Activated T-helper 2 cell treated with anti-CD3 and anti-CD28 coated beads, Interferon-gamma antibody, Interleukin-2, Interleukin-4, amounts not matched to agents 10 μg/mL and 5 μg/mL and 100 μg/mL, durations not matched to agents 14 hours and 24 hours and 36 hours (primary cell): ENCODE measurements around the gene SPECC1. TPM values are rescaled to one million over a fixed set of nuclear protein-coding genes. Genes with fewer than 3 reads are reported as not detected.
"Not testable (repeated sequence)": the region's sequence is repeated elsewhere in the genome, so short reads cannot be mapped to it uniquely, and the experiment has no call there.

ENCODE experiments used
- DNase-seq: peaks from one replicate; pipeline ENCODE4 v3.0.0; 2021; ENCODE audit warnings: low spot score
- H3K27ac Mint-ChIP-seq: one replicate; pipeline ENCODE4 v1.8.0; 2021; ENCODE audit warnings: mixed read lengths
- H3K27me3 Mint-ChIP-seq: one replicate; pipeline ENCODE4 v1.8.0; 2021; ENCODE audit warnings: low read depth, mixed read lengths
- H3K36me3 Mint-ChIP-seq: one replicate; pipeline ENCODE4 v1.8.0; 2021; ENCODE audit warnings: low read depth, mixed read lengths
- H3K4me1 Mint-ChIP-seq: one replicate; pipeline ENCODE4 v1.8.0; 2021; ENCODE audit warnings: low read depth, mixed read lengths
- H3K4me3 Mint-ChIP-seq: one replicate; pipeline ENCODE4 v1.8.0; 2021; ENCODE audit warnings: low read depth, mild to moderate bottlenecking, moderate library complexity, mixed read lengths
- H3K9me3 Mint-ChIP-seq: one replicate; pipeline ENCODE4 v1.8.0; 2021; ENCODE audit warnings: mixed read lengths
- intact Hi-C: fragments of 100-400 bp; cut with micrococcal nuclease; formaldehyde crosslinking; loops from one replicate; pipeline ENCODE4 v1.15.1; 2023
- total RNA-seq: library from RNA; stranded (reverse); gene quantifications from 2 replicates; pipeline ENCODE4 v1.2.3, GENCODE V29; 2022

Gene SPECC1
- total RNA-seq, 1 donor from 2014 or later = 6.8 TPM

DNA sequence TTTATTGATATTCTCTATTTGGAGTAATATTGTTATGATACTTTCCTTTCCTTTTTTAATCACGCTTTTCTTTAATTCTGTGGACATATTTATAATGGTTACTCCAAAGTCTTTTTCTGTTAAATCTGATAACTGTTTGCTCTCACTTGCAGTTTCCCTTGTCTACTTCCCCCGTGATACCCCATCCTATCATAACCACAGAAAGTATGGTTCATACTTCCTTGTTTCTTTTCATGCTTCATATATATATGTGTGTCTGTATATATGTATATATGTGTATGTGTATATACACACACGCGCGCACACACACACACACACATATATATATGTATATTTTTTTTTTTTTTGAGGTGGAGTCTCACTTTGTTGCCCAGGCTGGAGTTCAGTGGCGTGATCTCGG, 23.5 kb downstream of the SPECC1 start:
- intact Hi-C loops = no loop called here
- Mint-ChIP-seq H3K27me3 (peaks cover 15% of the 10 kb centered on the region), H3K27ac (no peak overlapping the region), H3K36me3 (no peaks in the 10 kb centered on the region), H3K9me3 (no peaks in the 10 kb centered on the region), H3K4me3 (no peak overlapping the region), H3K4me1 (peaks cover 13% of the 10 kb centered on the region)
- DNase-seq = no peak

- Mint-ChIP-seq H3K9me3 (no peaks in the 10 kb centered on the region), H3K4me1 (peaks cover 13% of the 10 kb centered on the region), H3K4me3 (no peak overlapping the region), H3K36me3 (no peaks in the 10 kb centered on the region), H3K27me3 (peaks cover 11% of the 10 kb centered on the region), H3K27ac (no peak overlapping the region)
- intact Hi-C loops = no loop called here
- DNase-seq = no peak
These were observed 24.3 kb downstream of the SPECC1 start for GRCh38 chr17:20033415-20033814.

GRCh38 chr17:20035501-20035900, 26.3 kb downstream of the SPECC1 start:
- intact Hi-C loops = no loop called here
- no peaks in the 10 kb centered on the region for H3K9me3 Mint-ChIP-seq
- DNase-seq = no peak
- H3K36me3 Mint-ChIP-seq = no peaks in the 10 kb centered on the region
- no peak overlapping the region for H3K4me3 Mint-ChIP-seq
- peaks cover 13% of the 10 kb centered on the region for H3K4me1 Mint-ChIP-seq
- peaks cover 12% of the 10 kb centered on the region for H3K27me3 Mint-ChIP-seq
- H3K27ac Mint-ChIP-seq = no peak overlapping the region

GRCh38 chr17:20037286-20037685, 28.1 kb downstream of the SPECC1 start:
- intact Hi-C loops, H3K4me3 Mint-ChIP-seq: not testable (repeated sequence)

DNA sequence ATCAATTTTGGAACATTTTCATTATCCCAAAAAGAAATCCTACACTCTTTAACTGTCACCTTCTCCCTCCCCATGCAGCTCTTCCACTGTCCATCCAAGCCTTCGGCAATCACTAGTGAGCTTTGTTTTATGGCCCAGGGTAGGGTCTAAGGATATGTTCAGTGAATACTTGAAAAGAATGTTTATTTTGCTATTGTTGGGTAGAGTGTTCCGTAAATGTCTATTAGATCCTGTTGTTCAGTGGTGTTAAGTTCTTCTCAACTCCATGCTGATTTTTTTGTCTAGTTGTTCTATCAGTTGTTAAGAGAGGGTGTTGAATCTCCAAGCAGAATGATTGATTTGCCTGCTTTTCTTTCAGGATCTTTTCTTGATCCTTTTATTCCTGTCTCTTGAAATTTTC, 29.9 kb downstream of the SPECC1 start:
- H3K9me3 Mint-ChIP-seq = no peaks in the 10 kb centered on the region
- H3K27ac Mint-ChIP-seq = no peak overlapping the region
- peaks cover 2% of the 10 kb centered on the region for H3K4me1 Mint-ChIP-seq
- H3K27me3 Mint-ChIP-seq = peaks cover 22% of the 10 kb centered on the region
- no peaks in the 10 kb centered on the region for H3K36me3 Mint-ChIP-seq
- no peak for DNase-seq
- intact Hi-C loops = no loop called here
- no peak overlapping the region for H3K4me3 Mint-ChIP-seq

More at GRCh38 chr17:20037286-20037685, 28.1 kb downstream of the SPECC1 start:
- H3K4me1 Mint-ChIP-seq, DNase-seq, H3K36me3 Mint-ChIP-seq, H3K27ac Mint-ChIP-seq, H3K9me3 Mint-ChIP-seq: not testable (repeated sequence)
- H3K27me3 Mint-ChIP-seq = peaks cover 22% of the 10 kb centered on the region

DNA sequence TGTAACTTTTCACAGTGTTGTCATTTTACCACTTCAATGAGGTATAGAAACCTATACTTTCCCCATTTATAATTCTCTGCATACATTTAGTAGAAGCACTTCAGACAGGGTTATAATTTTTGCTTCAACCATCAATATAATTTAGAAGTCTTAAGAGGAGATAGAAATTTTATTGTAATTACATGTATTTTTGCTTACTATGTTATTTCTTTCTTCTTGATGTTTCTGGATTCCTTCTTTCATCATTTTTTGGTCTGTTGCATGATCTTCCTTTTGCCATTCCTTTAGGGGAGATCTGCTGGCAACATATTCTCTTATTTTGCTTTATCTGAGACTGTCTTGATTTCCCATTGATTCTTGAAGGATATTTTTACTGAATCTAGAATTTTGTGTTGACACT, 31.1 kb downstream of the SPECC1 start:
- DNase-seq = no peak
- Mint-ChIP-seq H3K9me3 (no peaks in the 10 kb centered on the region), H3K27ac (no peak overlapping the region), H3K36me3 (no peaks in the 10 kb centered on the region), H3K4me3 (no peak overlapping the region), H3K27me3 (peaks cover 22% of the 10 kb centered on the region), H3K4me1 (peaks cover 2% of the 10 kb centered on the region)
- intact Hi-C loops = no loop called here

DNA sequence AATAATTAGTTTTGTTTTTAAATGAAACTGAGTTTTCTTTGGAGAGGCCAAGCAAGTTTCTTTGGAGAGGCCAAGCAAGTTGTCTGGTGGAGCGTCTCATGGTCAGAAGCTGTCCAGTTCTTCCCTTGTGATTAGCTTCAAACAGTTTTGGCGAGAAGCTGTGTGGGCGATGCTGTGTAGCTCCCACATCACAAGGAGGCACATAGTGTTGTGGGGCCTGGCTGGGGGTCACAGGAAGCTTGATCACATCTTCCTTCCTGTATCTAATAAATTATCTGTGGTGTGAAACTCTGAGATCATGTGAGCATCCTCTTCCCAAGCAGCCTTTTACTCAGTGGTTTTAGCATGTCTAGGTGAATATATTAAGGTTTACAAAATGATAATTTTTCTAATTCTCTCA, 33.9 kb downstream of the SPECC1 start:
- intact Hi-C loops = no loop called here
- H3K9me3 Mint-ChIP-seq = no peaks in the 10 kb centered on the region
- no peak for DNase-seq
- no peak overlapping the region for H3K4me3 Mint-ChIP-seq
- H3K27me3 Mint-ChIP-seq = peaks cover 23% of the 10 kb centered on the region
- H3K36me3 Mint-ChIP-seq = no peaks in the 10 kb centered on the region
- H3K4me1 Mint-ChIP-seq = peaks cover 2% of the 10 kb centered on the region
- H3K27ac Mint-ChIP-seq = no peak overlapping the region

DNA sequence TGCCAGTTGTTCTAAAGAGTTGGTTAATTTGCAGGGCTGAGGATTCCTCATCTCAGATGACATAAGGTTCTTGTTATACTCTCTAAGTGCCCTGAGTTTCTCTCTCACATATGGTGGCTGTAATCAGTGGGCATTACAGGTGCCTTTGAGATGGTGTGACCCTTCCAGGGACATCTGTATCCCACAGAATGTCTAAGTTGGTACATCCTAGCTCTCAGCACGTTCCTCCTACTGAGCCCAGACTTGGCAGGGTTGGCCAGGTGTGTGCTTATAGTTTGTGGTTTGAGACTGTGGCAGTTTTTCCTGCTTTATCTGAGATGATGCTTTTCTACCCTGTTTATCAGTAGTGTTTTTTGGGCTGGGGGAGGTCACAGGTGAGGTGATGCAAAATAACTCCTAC, 36.3 kb downstream of the SPECC1 start:
- Mint-ChIP-seq H3K9me3 (no peaks in the 10 kb centered on the region), H3K36me3 (no peaks in the 10 kb centered on the region), H3K27me3 (peaks cover 16% of the 10 kb centered on the region), H3K4me1 (peaks cover 2% of the 10 kb centered on the region), H3K4me3 (no peak overlapping the region), H3K27ac (no peak overlapping the region)
- intact Hi-C loops = no loop called here
- no peak for DNase-seq

DNA sequence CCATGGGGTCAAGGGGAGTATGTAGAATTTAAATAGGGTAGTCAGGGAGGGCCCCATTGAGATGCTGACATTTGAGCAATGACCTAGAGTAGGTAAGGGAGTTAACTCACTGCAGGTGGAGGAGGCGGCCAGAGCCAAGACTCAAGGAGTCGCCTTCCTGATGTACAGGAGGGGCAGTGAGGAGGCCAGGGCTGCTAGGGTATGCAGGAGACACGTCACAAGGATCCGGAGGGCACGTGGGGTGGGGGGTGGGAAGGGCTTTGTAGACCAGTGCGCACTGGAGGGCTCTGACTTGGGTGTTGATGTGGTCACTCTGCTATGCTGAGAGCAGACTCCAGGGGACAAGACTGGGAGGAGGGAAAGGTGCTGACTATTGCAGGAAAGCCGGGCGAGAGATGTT, 37.5 kb downstream of the SPECC1 start:
- Mint-ChIP-seq H3K36me3 (no peaks in the 10 kb centered on the region), H3K27me3 (peaks cover 13% of the 10 kb centered on the region), H3K4me1 (peaks cover 2% of the 10 kb centered on the region), H3K9me3 (no peaks in the 10 kb centered on the region), H3K27ac (no peak overlapping the region), H3K4me3 (no peak overlapping the region)
- intact Hi-C loops = no loop called here
- DNase-seq = no peak

- H3K27me3 Mint-ChIP-seq = peaks cover 26% of the 10 kb centered on the region
- H3K4me1 Mint-ChIP-seq = no peaks in the 10 kb centered on the region
- no peak for DNase-seq
- intact Hi-C loops = no loop called here
- H3K27ac Mint-ChIP-seq = no peak overlapping the region
- H3K36me3 Mint-ChIP-seq = no peaks in the 10 kb centered on the region
- H3K9me3 Mint-ChIP-seq = no peaks in the 10 kb centered on the region
- no peak overlapping the region for H3K4me3 Mint-ChIP-seq
These were observed 42.5 kb downstream of the SPECC1 start for GRCh38 chr17:20051624-20052023.

- peaks cover 20% of the 10 kb centered on the region for H3K27me3 Mint-ChIP-seq
- no peaks in the 10 kb centered on the region for H3K4me1 Mint-ChIP-seq
- H3K9me3 Mint-ChIP-seq = no peaks in the 10 kb centered on the region
- no peak for DNase-seq
- intact Hi-C loops = no loop called here
- no peak overlapping the region for H3K27ac Mint-ChIP-seq
- H3K36me3 Mint-ChIP-seq = no peaks in the 10 kb centered on the region
- no peak overlapping the region for H3K4me3 Mint-ChIP-seq
These were observed 44.3 kb downstream of the SPECC1 start for GRCh38 chr17:20053361-20053964.

DNA sequence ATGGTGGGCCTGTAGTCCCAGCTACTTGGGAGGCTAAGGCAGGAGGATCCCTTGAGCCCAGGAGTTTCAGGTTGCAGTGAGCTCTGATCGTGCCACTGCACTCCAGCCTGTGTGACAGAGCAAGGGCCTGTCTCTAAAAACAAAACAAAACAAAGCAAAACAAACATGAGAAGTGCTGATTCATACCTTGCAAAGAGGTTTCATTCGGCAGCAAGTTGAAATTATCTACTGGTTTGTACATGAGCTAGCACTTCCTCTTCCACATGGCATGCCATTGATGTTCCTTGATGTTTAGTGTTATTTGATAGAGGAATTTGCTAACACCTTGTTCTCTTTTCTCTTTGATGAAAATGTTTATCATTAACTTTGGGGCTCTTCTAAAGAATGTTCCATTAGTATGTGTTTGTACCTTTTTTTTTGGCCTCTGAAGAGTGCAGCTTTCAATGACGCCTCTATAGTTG, 50.6 kb downstream of the SPECC1 start:
- Mint-ChIP-seq H3K36me3 (no peaks in the 10 kb centered on the region), H3K4me1 (peaks cover 15% of the 10 kb centered on the region), H3K4me3 (no peak overlapping the region), H3K27ac (no peak overlapping the region), H3K27me3 (peaks cover 5% of the 10 kb centered on the region), H3K9me3 (no peaks in the 10 kb centered on the region)
- intact Hi-C loops = no loop called here
- DNase-seq = no peak

GRCh38 chr17:20063665-20064648, 54.8 kb downstream of the SPECC1 start:
- Mint-ChIP-seq H3K4me3 (no peak overlapping the region), H3K27ac (peak overlapping the region; percentile 73), H3K9me3 (peaks cover 3% of the 10 kb centered on the region), H3K27me3 (no peaks in the 10 kb centered on the region), H3K36me3 (no peaks in the 10 kb centered on the region), H3K4me1 (peaks cover 20% of the 10 kb centered on the region)
- intact Hi-C loops = no loop called here
- DNase-seq = no peak
